ENCODE measurements around the gene USP5. TPM values are rescaled to one million over a fixed set of nuclear protein-coding genes. Genes with fewer than 3 reads are reported as not detected.

USP5 gene
- polyA plus RNA-seq, 1 experiment, result 90.0 TPM

- no peak overlapping the region for H3K4me3 ChIP-seq (ENCODE audit: low read depth, low read length)
- TF ChIP-seq CTCF (IDR thresholded peaks at IDR 0.05; ENCODE audit: insufficient read depth, low read depth, low read length), result no peak
- H3K36me3 ChIP-seq (ENCODE audit: control insufficient read depth, insufficient read depth, low read length), result no peaks in the 10 kb centered on the region
- POLR2A ChIA-PET, result interaction anchor here (1.0 kb wide), 1 partner anchor 8 kb away, joined by 3 read pairs; no protein-coding TSS in a partner anchor
- CTCF ChIA-PET, result interaction anchor here (1.0 to 2.4 kb wide), 3 partner anchors 12 to 47 kb away, joined by 3 to 6 read pairs (median 6); partner anchors contain the start of gene PTMS
- peaks cover 9% of the 10 kb centered on the region for H3K27me3 ChIP-seq (ENCODE audit: control insufficient read depth, insufficient read depth, low read length)
- DNase-seq (ENCODE audit: low read depth), result no peak
Measured at GRCh38 chr12:6813363-6813762, 38.6 kb upstream of the USP5 start.

GRCh38 chr12:6816598-6816997, 35.4 kb upstream of the USP5 start:
- DNase-seq (ENCODE audit: low read depth), result no peak

GRCh38 chr12:6817098-6817497, 34.9 kb upstream of the USP5 start:
- Histone ChIP-seq H3K36me3 (ENCODE audit: control insufficient read depth, insufficient read depth, low read length) (no peaks in the 10 kb centered on the region), H3K27me3 (ENCODE audit: control insufficient read depth, insufficient read depth, low read length) (peaks cover 5% of the 10 kb centered on the region), H3K4me3 (ENCODE audit: low read depth, low read length) (no peak overlapping the region)
- CTCF ChIA-PET, result interaction anchor here (0.9 to 2.0 kb wide), 2 partner anchors 8 to 65 kb away, joined by 4 to 5 read pairs; partner anchors contain the start of gene MLF2
- no peak for DNase-seq (ENCODE audit: low read depth)
- POLR2A ChIA-PET, result no interaction called here
- TF ChIP-seq CTCF (IDR thresholded peaks at IDR 0.05; ENCODE audit: insufficient read depth, low read depth, low read length), result no peak

More at GRCh38 chr12:6816598-6816997, 35.4 kb upstream of the USP5 start:
- CTCF ChIA-PET, result interaction anchor here (0.9 to 2.0 kb wide), 3 partner anchors 9 to 64 kb away, joined by 3 to 5 read pairs (median 4); partner anchors contain the start of gene MLF2
- POLR2A ChIA-PET, result no interaction called here
- no peak for TF ChIP-seq CTCF (IDR thresholded peaks at IDR 0.05; ENCODE audit: insufficient read depth, low read depth, low read length)
- H3K27me3 ChIP-seq (ENCODE audit: control insufficient read depth, insufficient read depth, low read length), result peaks cover 5% of the 10 kb centered on the region
- no peaks in the 10 kb centered on the region for H3K36me3 ChIP-seq (ENCODE audit: control insufficient read depth, insufficient read depth, low read length)
- H3K4me3 ChIP-seq (ENCODE audit: low read depth, low read length), result no peak overlapping the region

- CTCF ChIA-PET, result interaction anchor here (0.9 kb wide), 1 partner anchor 7 kb away, joined by 4 read pairs; no protein-coding TSS in a partner anchor
Measured at GRCh38 chr12:6817662-6818157, 34.2 kb upstream of the USP5 start.

GRCh38 chr12:6818222-6818621, 33.7 kb upstream of the USP5 start:
- POLR2A ChIA-PET, result no interaction called here
- no peak for DNase-seq (ENCODE audit: low read depth)
- Histone ChIP-seq H3K36me3 (ENCODE audit: control insufficient read depth, insufficient read depth, low read length) (no peaks in the 10 kb centered on the region), H3K4me3 (ENCODE audit: low read depth, low read length) (no peak overlapping the region), H3K27me3 (ENCODE audit: control insufficient read depth, insufficient read depth, low read length) (peaks cover 9% of the 10 kb centered on the region)
- no peak for TF ChIP-seq CTCF (IDR thresholded peaks at IDR 0.05; ENCODE audit: insufficient read depth, low read depth, low read length)
- CTCF ChIA-PET, result no interaction called here

More at GRCh38 chr12:6817662-6818157, 34.2 kb upstream of the USP5 start:
- peaks cover 9% of the 10 kb centered on the region for H3K27me3 ChIP-seq (ENCODE audit: control insufficient read depth, insufficient read depth, low read length)
- H3K36me3 ChIP-seq (ENCODE audit: control insufficient read depth, insufficient read depth, low read length), result no peaks in the 10 kb centered on the region
- no peak for TF ChIP-seq CTCF (IDR thresholded peaks at IDR 0.05; ENCODE audit: insufficient read depth, low read depth, low read length)
- no peak for DNase-seq (ENCODE audit: low read depth)
- H3K4me3 ChIP-seq (ENCODE audit: low read depth, low read length), result no peak overlapping the region
- POLR2A ChIA-PET, result no interaction called here

Measured in BJ (cell line).